ENCODE results near the gene SPATA20. TPM values are rescaled to one million over a fixed set of nuclear protein-coding genes. Genes with fewer than 3 reads are reported as not detected.

Gene SPATA20
- total and polyA plus RNA-seq, 2 donors from 2014 or later: 52.7 to 60.4 TPM

GRCh38 chr17:50549256-50549941, 2.4 kb downstream of the SPATA20 start:
- Histone ChIP-seq H3K27me3 (ENCODE audit: control insufficient read depth, insufficient read depth, low read length) (no peaks in the 10 kb centered on the region), H3K27ac (ENCODE audit: low read depth in 2 of 2, low read length in 2 of 2) (no peak overlapping the region), H3K4me1 (ENCODE audit: control insufficient read depth in 2 of 3, insufficient read depth in 2 of 3, low read depth in 1 of 3, low read length in 3 of 3) (peaks cover 0 to 9% (median 4%) of the 10 kb centered on the region in 3 donors), H3K9ac (ENCODE audit: low read length in 3 of 3) (no peak overlapping the region), H3K4me3 (ENCODE audit: low read length in 3 of 3) (no peak overlapping the region), H3K9me3 (ENCODE audit: control insufficient read depth in 2 of 3, insufficient read depth in 1 of 3, low read length in 3 of 3) (no peaks in the 10 kb centered on the region), H3K36me3 (ENCODE audit: control insufficient read depth in 2 of 3, insufficient read depth in 3 of 3, low read length in 3 of 3) (peaks cover 0 to under 1% (median 0%) of the 10 kb centered on the region in 3 donors)
- intact Hi-C loops (cut with DNase I): loop anchor here (5.0 to 10.0 kb wide), 3 partner anchors 78 to 405 kb away; no protein-coding TSS in a partner anchor
- FAIRE-seq: no peak
- no peak for TF ChIP-seq CTCF (IDR thresholded peaks at IDR 0.05; ENCODE audit: borderline replicate concordance, extremely low read depth, insufficient read depth)
- DNase-seq: peak in 1 of 5 donors; percentile 66

GRCh38 chr17:50549969-50550368, 3.0 kb downstream of the SPATA20 start:
- no peak overlapping the region for H3K27ac ChIP-seq (ENCODE audit: low read depth in 2 of 2, low read length in 2 of 2)
- H3K4me1 ChIP-seq (ENCODE audit: control insufficient read depth in 2 of 3, insufficient read depth in 2 of 3, low read depth in 1 of 3, low read length in 3 of 3): peaks cover 0 to 9% (median 4%) of the 10 kb centered on the region in 3 donors
- TF ChIP-seq CTCF (IDR thresholded peaks at IDR 0.05; ENCODE audit: borderline replicate concordance, extremely low read depth, insufficient read depth): no peak
- DNase-seq (peak in 1 of 5 donors; percentile 74), FAIRE-seq (no peak)
- peaks cover 0 to 6% (median 2%) of the 10 kb centered on the region in 3 donors for H3K36me3 ChIP-seq (ENCODE audit: control insufficient read depth in 2 of 3, insufficient read depth in 3 of 3, low read length in 3 of 3)
- intact Hi-C loops (cut with DNase I): loop anchor here (5.0 to 10.0 kb wide), 4 partner anchors 77 to 405 kb away; no protein-coding TSS in a partner anchor
- no peak overlapping the region for H3K4me3 ChIP-seq (ENCODE audit: low read length in 3 of 3)
- H3K27me3 ChIP-seq (ENCODE audit: control insufficient read depth, insufficient read depth, low read length): no peaks in the 10 kb centered on the region
- H3K9me3 ChIP-seq (ENCODE audit: control insufficient read depth in 2 of 3, insufficient read depth in 1 of 3, low read length in 3 of 3): no peaks in the 10 kb centered on the region
- H3K9ac ChIP-seq (ENCODE audit: low read length in 3 of 3): no peak overlapping the region

- H3K27me3 ChIP-seq (ENCODE audit: control insufficient read depth, insufficient read depth, low read length): no peaks in the 10 kb centered on the region
- no peaks in the 10 kb centered on the region for H3K9me3 ChIP-seq (ENCODE audit: control insufficient read depth in 2 of 3, insufficient read depth in 1 of 3, low read length in 3 of 3)
- H3K36me3 ChIP-seq (ENCODE audit: control insufficient read depth in 2 of 3, insufficient read depth in 3 of 3, low read length in 3 of 3): peaks cover 0 to 15% (median 4%) of the 10 kb centered on the region in 3 donors
- H3K4me3 ChIP-seq (ENCODE audit: low read length in 3 of 3): no peak overlapping the region
- peaks cover 0 to 9% (median 4%) of the 10 kb centered on the region in 3 donors for H3K4me1 ChIP-seq (ENCODE audit: control insufficient read depth in 2 of 3, insufficient read depth in 2 of 3, low read depth in 1 of 3, low read length in 3 of 3)
- FAIRE-seq (no peak), DNase-seq (peak; percentile 91 to 95 (median 94))
- intact Hi-C loops (cut with DNase I): loop anchor here (10.0 kb wide), 1 partner anchor 124 kb away; no protein-coding TSS in a partner anchor
- TF ChIP-seq CTCF (IDR thresholded peaks at IDR 0.05; ENCODE audit: borderline replicate concordance, extremely low read depth, insufficient read depth): peak; percentile 90
- no peak overlapping the region for H3K9ac ChIP-seq (ENCODE audit: low read length in 3 of 3)
- H3K27ac ChIP-seq (ENCODE audit: low read depth in 2 of 2, low read length in 2 of 2): no peak overlapping the region
These were observed 3.9 kb downstream of the SPATA20 start for GRCh38 chr17:50550661-50551432.
